Activated CD8-positive, alpha-beta T cell treated with anti-CD3 and anti-CD28 coated beads for 36 hours (primary cell): ENCODE results near the gene NEDD4L. TPM values are rescaled to one million over a fixed set of nuclear protein-coding genes. Genes with fewer than 3 reads are reported as not detected.

Experiments
- ATAC-seq: fragments of 200-7000 bp; cut with Tn5 transposase; one replicate; pipeline ENCODE4 v1.10.0; 2021; ENCODE audit warnings: mild to moderate bottlenecking, moderate library complexity
- CTCF ChIA-PET: fragments of 350-600 bp; sonication (Branson Sonifier 250); formaldehyde crosslinking; loops from one replicate; lab custom pipeline; 2021; ENCODE audit warnings: antibody characterized with exemption; lab: Charles Lee
- POLR2A ChIA-PET: fragments of 350-600 bp; sonication (Branson Sonifier 250); formaldehyde crosslinking; loops from one replicate; lab custom pipeline; 2021; ENCODE audit warnings: antibody characterized with exemption; lab: Charles Lee
- DNase-seq: peaks from one replicate; pipeline ENCODE4 v3.0.0-alpha.2; 2020
- H3K27ac Mint-ChIP-seq: one replicate; pipeline ENCODE4 v1.8.0; 2021; ENCODE audit warnings: mild to moderate bottlenecking, mixed read lengths
- H3K27me3 Mint-ChIP-seq: one replicate; pipeline ENCODE4 v1.8.0; 2021; ENCODE audit warnings: mixed read lengths
- H3K36me3 Mint-ChIP-seq: one replicate; pipeline ENCODE4 v1.8.0; 2021; ENCODE audit warnings: low read depth, mixed read lengths
- H3K4me1 Mint-ChIP-seq: one replicate; pipeline ENCODE4 v1.8.0; 2021; ENCODE audit warnings: low read depth, mixed read lengths
- H3K4me3 Mint-ChIP-seq: one replicate; pipeline ENCODE4 v1.8.0; 2021; ENCODE audit warnings: mild to moderate bottlenecking, moderate library complexity, mixed read lengths
- H3K9me3 Mint-ChIP-seq: one replicate; pipeline ENCODE4 v1.8.0; 2021; ENCODE audit warnings: mixed read lengths
- CTCF ChIP-seq: fragments of 200-600 bp; IDR thresholded peaks from one replicate; pipeline ENCODE4 v1.8.0; 2022; ENCODE audit warnings: antibody characterized with exemption, mild to moderate bottlenecking
- intact Hi-C: fragments of 100-400 bp; cut with micrococcal nuclease; formaldehyde crosslinking; loops from one replicate; pipeline ENCODE4 v1.10.0; 2022
- total RNA-seq, 2 experiments: library from RNA; stranded (reverse); gene quantifications; one replicate each; pipeline ENCODE4 v1.2.3, GENCODE V29; 2021

The NEDD4L gene
- total RNA-seq, 2 experiments from 2014 or later, result 7.5 to 8.5 TPM

GRCh38 chr18:58060254-58060653 is 16.2 kb downstream of the NEDD4L start:
- ChIA-PET POLR2A (no interaction called here), CTCF (interaction anchor here (1.2 kb wide), 1 partner anchor 10 kb away, joined by 3 read pairs; no protein-coding TSS in a partner anchor)
- Mint-ChIP-seq H3K9me3 (no peaks in the 10 kb centered on the region), H3K4me3 (no peak overlapping the region), H3K27me3 (no peaks in the 10 kb centered on the region), H3K36me3 (no peaks in the 10 kb centered on the region), H3K4me1 (peaks cover 4% of the 10 kb centered on the region), H3K27ac (no peak overlapping the region)
- TF ChIP-seq CTCF, result no peak
- no peak for DNase-seq
- no peak for ATAC-seq
- intact Hi-C loops, result no loop called here

GRCh38 chr18:58061349-58061748 is 17.3 kb downstream of the NEDD4L start:
- TF ChIP-seq CTCF, result no peak
- DNase-seq (no peak), ATAC-seq (no peak)
- POLR2A ChIA-PET, result no interaction called here
- Mint-ChIP-seq H3K9me3 (no peaks in the 10 kb centered on the region), H3K4me3 (no peak overlapping the region), H3K27ac (no peak overlapping the region), H3K36me3 (no peaks in the 10 kb centered on the region), H3K27me3 (no peaks in the 10 kb centered on the region), H3K4me1 (peaks cover 4% of the 10 kb centered on the region)
- CTCF ChIA-PET, result interaction anchor here (1.5 kb wide), 1 partner anchor 60 kb away, joined by 5 read pairs; no protein-coding TSS in a partner anchor
- intact Hi-C loops, result no loop called here

DNA sequence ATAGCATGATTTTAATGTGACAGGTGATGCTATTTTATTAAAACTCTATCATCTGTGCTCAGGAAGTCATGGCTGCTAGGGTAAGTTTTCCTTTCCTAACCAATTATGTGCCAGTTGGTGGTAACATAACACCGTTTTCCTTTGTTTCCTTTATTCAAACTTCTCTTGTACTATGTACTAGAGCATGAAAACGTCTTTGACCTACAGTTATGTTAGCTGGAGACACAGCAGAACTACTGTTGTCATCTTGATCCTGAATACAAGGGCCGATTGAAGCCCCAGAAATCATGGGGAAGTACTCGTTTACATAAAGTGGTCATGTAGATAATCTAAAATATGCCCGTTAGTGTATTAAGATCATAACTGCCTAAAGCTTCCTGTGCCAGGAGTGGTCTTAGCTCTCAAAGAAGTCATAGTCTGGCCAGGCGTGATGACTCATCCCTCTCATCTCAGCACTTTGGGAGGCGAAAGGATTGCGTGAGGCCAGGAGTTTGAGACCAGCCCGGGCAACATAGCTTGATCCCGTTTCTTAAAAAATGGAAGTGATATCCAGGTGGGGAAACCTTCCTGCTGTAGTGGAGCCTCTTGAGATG is 20.5 kb downstream of the NEDD4L start:
- ChIA-PET POLR2A (no interaction called here), CTCF (interaction anchor here (1.0 to 1.3 kb wide), 2 partner anchors 57 to 182 kb away, joined by 3 to 4 read pairs; no protein-coding TSS in a partner anchor)
- Mint-ChIP-seq H3K36me3 (no peaks in the 10 kb centered on the region), H3K27ac (no peak overlapping the region), H3K4me1 (no peaks in the 10 kb centered on the region), H3K27me3 (no peaks in the 10 kb centered on the region), H3K9me3 (no peaks in the 10 kb centered on the region), H3K4me3 (no peak overlapping the region)
- no peak for TF ChIP-seq CTCF
- no peak for ATAC-seq
- no peak for DNase-seq
- intact Hi-C loops, result no loop called here

DNA sequence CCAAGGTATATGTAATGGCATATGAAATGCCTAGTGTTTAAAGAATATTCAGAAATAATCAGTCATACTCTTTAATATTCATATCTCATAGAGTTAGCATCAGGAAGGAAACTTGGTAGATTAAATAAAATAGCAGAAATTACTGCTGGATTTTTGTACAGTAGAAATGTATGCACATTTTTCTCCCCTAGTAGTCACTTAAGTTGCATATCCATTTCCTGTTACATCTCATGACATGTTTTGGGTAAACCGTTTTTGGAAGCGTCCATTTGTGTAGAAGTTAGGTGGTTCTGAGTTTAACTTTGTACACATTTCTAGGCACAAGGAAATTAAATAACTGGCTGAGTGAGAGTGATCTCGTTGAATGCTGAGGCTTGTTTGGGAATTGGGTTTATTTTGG is 21.9 kb downstream of the NEDD4L start:
- intact Hi-C loops, result no loop called here
- Mint-ChIP-seq H3K27ac (no peak overlapping the region), H3K36me3 (no peaks in the 10 kb centered on the region), H3K27me3 (no peaks in the 10 kb centered on the region), H3K9me3 (no peaks in the 10 kb centered on the region), H3K4me1 (no peaks in the 10 kb centered on the region), H3K4me3 (no peak overlapping the region)
- POLR2A ChIA-PET, result no interaction called here
- TF ChIP-seq CTCF, result no peak
- CTCF ChIA-PET, result no interaction called here
- no peak for ATAC-seq
- no peak for DNase-seq

GRCh38 chr18:58067601-58068000 is 23.6 kb downstream of the NEDD4L start:
- POLR2A ChIA-PET, result no interaction called here

More at GRCh38 chr18:58067601-58068000, 23.6 kb downstream of the NEDD4L start:
- Mint-ChIP-seq H3K4me1 (no peaks in the 10 kb centered on the region), H3K27me3 (no peaks in the 10 kb centered on the region), H3K27ac (no peak overlapping the region), H3K4me3 (no peak overlapping the region), H3K36me3 (no peaks in the 10 kb centered on the region), H3K9me3 (no peaks in the 10 kb centered on the region)
- intact Hi-C loops, result no loop called here
- DNase-seq, result no peak
- CTCF ChIA-PET, result interaction anchor here (1.6 kb wide), 1 partner anchor 54 kb away, joined by 5 read pairs; no protein-coding TSS in a partner anchor
- no peak for ATAC-seq
- no peak for TF ChIP-seq CTCF
